ENCODE measurements around the gene CSF2RB. TPM values are rescaled to one million over a fixed set of nuclear protein-coding genes. Genes with fewer than 3 reads are reported as not detected.

CSF2RB gene
- total and polyA plus RNA-seq, 4 donors: 1.3 to 17.6 (median 4.9) TPM

DNA sequence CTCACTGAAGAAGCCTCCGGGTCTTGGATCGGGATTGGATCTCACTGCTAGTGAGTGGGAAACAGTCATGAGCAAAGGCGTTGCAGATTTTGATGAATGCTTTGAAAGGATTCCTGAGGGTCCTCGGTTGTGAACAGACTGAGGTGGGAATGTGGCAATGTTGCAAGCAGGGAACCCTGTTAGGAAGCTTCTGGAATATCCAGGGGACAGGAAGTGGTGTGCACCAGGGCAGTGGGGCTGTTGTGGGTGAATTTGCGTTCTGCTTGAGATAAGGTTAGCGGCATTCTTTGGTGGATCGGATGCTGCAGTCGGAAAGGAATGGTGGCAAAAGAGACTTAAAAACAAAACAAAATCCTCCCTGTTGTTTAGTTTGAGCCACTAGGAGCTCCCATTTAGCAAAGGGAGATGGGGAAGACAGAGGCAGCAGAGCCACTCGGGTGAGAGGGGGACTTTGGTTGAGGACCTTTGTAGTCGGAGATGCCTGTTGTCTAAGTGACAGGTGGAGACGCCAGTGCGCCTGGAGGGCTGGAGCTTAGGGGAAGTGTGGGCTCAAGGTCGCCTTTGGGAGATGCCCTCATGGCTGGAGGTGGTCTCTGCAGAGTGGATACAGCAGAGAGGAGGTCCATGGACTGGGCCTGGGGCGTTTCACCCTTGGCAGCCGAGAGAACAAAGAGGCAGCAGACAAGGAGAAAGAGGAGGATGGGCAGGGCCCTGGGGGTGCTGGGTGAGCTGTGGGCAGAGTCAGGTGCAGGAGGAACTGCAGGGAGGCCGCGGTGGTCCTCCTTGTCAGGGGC, 37.6 kb downstream of the CSF2RB start:
- Histone ChIP-seq H3K27me3 (ENCODE audit: control insufficient read depth in 1 of 2, insufficient read depth in 2 of 2, low read length in 1 of 2) (no peaks in the 10 kb centered on the region), H3K4me1 (ENCODE audit: control insufficient read depth in 1 of 2, insufficient read depth in 2 of 2, low read length in 2 of 2) (no peaks in the 10 kb centered on the region), H3K36me3 (ENCODE audit: control insufficient read depth in 1 of 2, insufficient read depth in 2 of 2, low read length in 1 of 2) (no peaks in the 10 kb centered on the region), H3K9me3 (ENCODE audit: control insufficient read depth, low read length) (no peaks in the 10 kb centered on the region), H3K4me3 (ENCODE audit: low read length in 2 of 2) (no peak overlapping the region), H3K27ac (ENCODE audit: low read depth in 1 of 2, low read length in 2 of 2) (no peak overlapping the region)
- ATAC-seq (ENCODE audit: low FRiP score) (no peak), DNase-seq (no peak)
- WGBS, 2 donors: 73 to 79% methylated on average over 17 of the region's 17 CpGs
- intact Hi-C loops (cut with DNase I): no loop called here

DNA sequence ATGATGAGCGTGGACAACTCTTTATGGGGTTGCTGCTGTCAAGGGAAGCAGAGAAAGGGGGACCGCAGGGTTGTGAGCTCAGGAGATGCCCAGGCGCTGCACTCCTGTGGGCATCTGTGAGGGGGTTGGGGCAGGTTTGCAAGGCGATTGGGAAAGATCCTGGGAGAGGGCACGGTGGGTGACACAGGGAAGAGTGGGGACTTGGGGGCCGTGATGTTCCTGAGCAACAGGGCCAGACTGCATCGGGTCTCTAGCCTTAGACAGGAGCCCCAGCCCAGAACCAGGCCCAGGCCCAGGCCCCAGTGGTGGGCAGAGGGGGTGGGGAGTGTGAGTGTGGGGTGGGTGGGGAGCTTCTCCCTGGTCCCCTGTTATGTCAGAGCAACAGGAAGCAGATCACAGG, 38.3 kb downstream of the CSF2RB start:
- H3K4me3 ChIP-seq (ENCODE audit: low read length in 2 of 2): no peak overlapping the region
- DNase-seq: no peak
- no peaks in the 10 kb centered on the region for H3K9me3 ChIP-seq (ENCODE audit: control insufficient read depth, low read length)
- WGBS, 2 donors: 81 to 92% methylated on average over 7 of the region's 7 CpGs
- no peak overlapping the region for H3K27ac ChIP-seq (ENCODE audit: low read depth in 1 of 2, low read length in 2 of 2)
- ATAC-seq (ENCODE audit: low FRiP score): no peak
- intact Hi-C loops (cut with DNase I): no loop called here
- no peaks in the 10 kb centered on the region for H3K27me3 ChIP-seq (ENCODE audit: control insufficient read depth in 1 of 2, insufficient read depth in 2 of 2, low read length in 1 of 2)
- no peaks in the 10 kb centered on the region for H3K36me3 ChIP-seq (ENCODE audit: control insufficient read depth in 1 of 2, insufficient read depth in 2 of 2, low read length in 1 of 2)
- H3K4me1 ChIP-seq (ENCODE audit: control insufficient read depth in 1 of 2, insufficient read depth in 2 of 2, low read length in 2 of 2): no peaks in the 10 kb centered on the region

DNA sequence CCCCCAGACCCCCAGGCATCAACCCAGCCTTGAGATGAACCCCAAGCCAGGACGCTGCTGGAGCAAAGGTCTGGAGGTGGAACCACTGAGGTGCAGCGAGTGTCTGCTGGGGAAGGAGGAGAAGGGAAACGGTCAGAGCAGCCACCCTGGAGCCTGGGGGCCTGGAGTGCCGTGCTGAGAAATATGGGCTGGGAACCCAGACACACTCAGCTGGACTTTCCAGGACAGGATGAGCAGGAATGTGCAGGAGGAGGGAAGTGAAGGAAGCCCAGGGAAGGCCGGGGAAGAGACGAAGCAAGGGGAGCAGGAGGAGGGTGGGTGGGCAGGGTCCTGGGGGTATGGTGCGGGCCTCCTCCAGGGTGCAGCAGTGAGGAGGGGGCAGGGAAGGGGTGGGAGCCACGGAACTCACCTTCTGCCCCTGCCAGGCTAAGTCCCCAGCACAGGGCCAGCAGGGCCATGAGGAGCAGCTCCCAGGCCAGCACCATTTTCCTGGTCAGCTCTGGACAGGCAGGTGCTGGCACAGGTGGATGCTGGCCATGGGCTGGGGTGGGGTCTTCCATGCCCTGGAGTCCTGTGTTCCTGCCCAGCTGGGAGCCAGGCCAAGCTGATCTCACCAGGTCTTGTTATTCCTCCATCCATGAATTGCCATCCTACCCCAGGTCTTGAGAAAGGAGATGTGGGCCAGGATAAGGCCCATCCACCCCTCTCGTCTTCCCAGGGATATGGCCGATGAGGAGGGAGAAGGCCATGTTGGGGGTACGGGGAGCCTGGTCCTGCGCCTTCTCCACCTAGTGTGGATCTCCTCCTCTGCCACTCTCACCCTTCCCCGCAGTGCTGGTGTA, 40.0 kb downstream of the CSF2RB start:
- DNase-seq: no peak
- Histone ChIP-seq H3K27ac (ENCODE audit: low read depth in 1 of 2, low read length in 2 of 2) (no peak overlapping the region), H3K9me3 (ENCODE audit: control insufficient read depth, low read length) (no peaks in the 10 kb centered on the region), H3K4me3 (ENCODE audit: low read length in 2 of 2) (no peak overlapping the region), H3K4me1 (ENCODE audit: control insufficient read depth in 1 of 2, insufficient read depth in 2 of 2, low read length in 2 of 2) (no peaks in the 10 kb centered on the region), H3K36me3 (ENCODE audit: control insufficient read depth in 1 of 2, insufficient read depth in 2 of 2, low read length in 1 of 2) (no peaks in the 10 kb centered on the region), H3K27me3 (ENCODE audit: control insufficient read depth in 1 of 2, insufficient read depth in 2 of 2, low read length in 1 of 2) (no peaks in the 10 kb centered on the region)
- intact Hi-C loops (cut with DNase I): no loop called here
- ATAC-seq (ENCODE audit: low FRiP score): no peak
- 70 to 75% methylated on average over 11 to 13 of the region's 13 CpGs for WGBS, 2 donors

DNA sequence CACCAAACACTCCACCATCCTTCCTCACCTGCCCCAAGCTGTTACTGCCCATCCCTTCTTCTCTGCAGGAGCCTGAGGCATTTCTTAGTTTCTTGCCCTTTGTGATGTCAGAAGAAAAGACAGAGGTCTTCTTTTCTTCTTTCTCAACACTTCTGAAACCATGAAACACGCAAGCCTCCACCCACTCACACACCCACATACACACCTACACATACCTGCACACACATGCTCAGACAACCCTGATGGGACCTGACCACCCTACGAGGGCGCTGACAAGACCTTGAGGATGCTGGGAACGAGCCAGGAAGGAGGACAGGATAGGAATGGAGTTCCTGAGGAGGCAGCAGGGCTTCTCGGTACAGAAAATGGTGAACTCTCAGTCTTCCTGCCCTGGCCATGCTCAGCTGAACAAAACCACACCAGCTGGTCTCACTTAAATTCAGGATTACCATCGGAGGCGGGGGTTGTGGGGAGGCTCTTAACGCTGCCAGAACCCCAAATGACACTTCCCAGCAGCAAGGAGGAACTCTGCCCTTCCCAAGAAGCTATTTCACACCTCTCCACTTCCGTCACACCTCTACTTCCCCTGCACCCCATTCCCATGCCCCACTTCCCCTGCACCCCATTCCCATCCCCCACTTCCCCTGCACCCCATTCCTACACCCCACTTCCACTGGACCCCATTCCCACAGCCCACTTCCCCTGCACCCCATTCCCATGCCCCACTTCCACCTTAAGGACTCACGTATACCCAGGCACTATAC, 41.0 kb downstream of the CSF2RB start:
- Histone ChIP-seq H3K9me3 (ENCODE audit: control insufficient read depth, low read length) (no peaks in the 10 kb centered on the region), H3K4me1 (ENCODE audit: control insufficient read depth in 1 of 2, insufficient read depth in 2 of 2, low read length in 2 of 2) (no peaks in the 10 kb centered on the region), H3K4me3 (ENCODE audit: low read length in 2 of 2) (no peak overlapping the region), H3K27me3 (ENCODE audit: control insufficient read depth in 1 of 2, insufficient read depth in 2 of 2, low read length in 1 of 2) (no peaks in the 10 kb centered on the region), H3K36me3 (ENCODE audit: control insufficient read depth in 1 of 2, insufficient read depth in 2 of 2, low read length in 1 of 2) (no peaks in the 10 kb centered on the region), H3K27ac (ENCODE audit: low read depth in 1 of 2, low read length in 2 of 2) (no peak overlapping the region)
- 46 to 60% methylated on average over 10 of the region's 10 CpGs for WGBS, 2 donors
- no peak for DNase-seq
- intact Hi-C loops (cut with DNase I): no loop called here
- no peak for ATAC-seq (ENCODE audit: low FRiP score)

DNA sequence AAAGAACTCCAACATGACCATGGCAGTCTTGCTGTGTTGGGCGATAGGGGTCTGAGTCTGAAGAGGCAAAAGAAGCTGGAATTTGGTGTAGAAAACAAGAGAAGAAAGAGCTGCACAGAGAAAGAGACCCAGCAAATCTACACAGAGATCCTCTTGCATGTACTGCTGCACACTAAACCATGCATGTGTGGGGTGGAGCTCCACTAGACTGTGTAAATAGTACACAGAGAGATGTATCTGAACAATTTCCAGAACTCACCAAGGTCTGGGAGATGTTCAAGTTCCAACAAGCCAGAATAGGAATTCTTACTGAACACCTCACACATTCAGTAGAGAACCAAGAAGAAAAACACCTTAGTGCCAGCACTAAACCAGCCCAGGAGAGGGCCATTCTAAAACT, 42.3 kb downstream of the CSF2RB start:
- Histone ChIP-seq H3K9me3 (ENCODE audit: control insufficient read depth, low read length) (no peaks in the 10 kb centered on the region), H3K27me3 (ENCODE audit: control insufficient read depth in 1 of 2, insufficient read depth in 2 of 2, low read length in 1 of 2) (no peaks in the 10 kb centered on the region), H3K4me3 (ENCODE audit: low read length in 2 of 2) (no peak overlapping the region), H3K36me3 (ENCODE audit: control insufficient read depth in 1 of 2, insufficient read depth in 2 of 2, low read length in 1 of 2) (no peaks in the 10 kb centered on the region), H3K27ac (ENCODE audit: low read depth in 1 of 2, low read length in 2 of 2) (no peak overlapping the region), H3K4me1 (ENCODE audit: control insufficient read depth in 1 of 2, insufficient read depth in 2 of 2, low read length in 2 of 2) (no peaks in the 10 kb centered on the region)
- WGBS, 2 donors: 86 to 91% methylated on average over 1 of the region's 1 CpG
- ATAC-seq (ENCODE audit: low FRiP score) (no peak), DNase-seq (no peak)
- intact Hi-C loops (cut with DNase I): no loop called here

DNA sequence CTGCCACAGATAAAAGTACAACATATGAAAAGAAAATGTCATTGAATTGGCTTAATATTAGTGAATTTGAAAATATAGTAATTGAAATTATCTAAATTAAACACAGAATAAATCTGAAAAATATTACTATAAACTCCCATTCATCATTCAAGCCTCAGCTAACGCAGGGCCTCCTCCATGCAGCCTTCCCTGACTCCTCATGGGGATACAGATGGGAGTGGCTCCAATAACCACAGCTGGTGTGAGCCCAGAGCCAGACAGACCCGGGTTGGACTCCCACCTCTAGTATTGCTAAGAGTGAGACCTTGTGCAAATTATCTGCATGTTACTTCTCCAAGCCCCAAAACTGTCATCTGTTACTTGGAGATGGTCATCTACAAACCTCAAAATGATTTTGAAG, 44.9 kb downstream of the CSF2RB start:
- Histone ChIP-seq H3K36me3 (ENCODE audit: control insufficient read depth in 1 of 2, insufficient read depth in 2 of 2, low read length in 1 of 2) (no peaks in the 10 kb centered on the region), H3K27ac (ENCODE audit: low read depth in 1 of 2, low read length in 2 of 2) (no peak overlapping the region), H3K27me3 (ENCODE audit: control insufficient read depth in 1 of 2, insufficient read depth in 2 of 2, low read length in 1 of 2) (no peaks in the 10 kb centered on the region), H3K9me3 (ENCODE audit: control insufficient read depth, low read length) (no peaks in the 10 kb centered on the region), H3K4me1 (ENCODE audit: control insufficient read depth in 1 of 2, insufficient read depth in 2 of 2, low read length in 2 of 2) (no peaks in the 10 kb centered on the region), H3K4me3 (ENCODE audit: low read length in 2 of 2) (no peak overlapping the region)
- ATAC-seq (ENCODE audit: low FRiP score) (no peak), DNase-seq (no peak)
- 63 to 74% methylated on average over 2 of the region's 2 CpGs for WGBS, 2 donors
- intact Hi-C loops (cut with DNase I): no loop called here

DNA sequence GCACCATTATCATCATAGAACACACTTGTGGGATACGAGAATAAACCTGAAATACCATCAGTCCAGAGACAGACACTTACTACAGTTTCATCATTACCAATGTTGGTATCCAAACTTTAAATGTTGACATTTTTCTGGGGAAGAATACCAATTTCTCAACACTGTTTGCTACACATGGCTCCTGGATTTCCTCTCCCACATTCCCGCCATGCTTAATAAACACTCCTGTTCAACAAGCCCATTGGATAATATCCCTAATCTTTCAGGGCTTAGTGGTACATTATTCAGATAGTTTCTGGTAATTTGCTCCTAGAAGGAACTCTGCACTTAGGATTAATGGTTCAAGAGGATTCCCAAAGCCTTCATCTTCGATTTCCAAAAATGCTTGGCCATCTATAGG, 48.2 kb downstream of the CSF2RB start:
- WGBS, 2 donors: 49 to 53% methylated on average over 3 of the region's 3 CpGs
- H3K27ac ChIP-seq (ENCODE audit: low read depth in 1 of 2, low read length in 2 of 2): no peak overlapping the region
- DNase-seq: no peak
- H3K9me3 ChIP-seq (ENCODE audit: control insufficient read depth, low read length): peaks cover 3% of the 10 kb centered on the region
- no peaks in the 10 kb centered on the region for H3K36me3 ChIP-seq (ENCODE audit: control insufficient read depth in 1 of 2, insufficient read depth in 2 of 2, low read length in 1 of 2)
- intact Hi-C loops (cut with DNase I): no loop called here
- ATAC-seq (ENCODE audit: low FRiP score): no peak
- no peaks in the 10 kb centered on the region for H3K27me3 ChIP-seq (ENCODE audit: control insufficient read depth in 1 of 2, insufficient read depth in 2 of 2, low read length in 1 of 2)
- H3K4me1 ChIP-seq (ENCODE audit: control insufficient read depth in 1 of 2, insufficient read depth in 2 of 2, low read length in 2 of 2): no peaks in the 10 kb centered on the region
- H3K4me3 ChIP-seq (ENCODE audit: low read length in 2 of 2): no peak overlapping the region

DNA sequence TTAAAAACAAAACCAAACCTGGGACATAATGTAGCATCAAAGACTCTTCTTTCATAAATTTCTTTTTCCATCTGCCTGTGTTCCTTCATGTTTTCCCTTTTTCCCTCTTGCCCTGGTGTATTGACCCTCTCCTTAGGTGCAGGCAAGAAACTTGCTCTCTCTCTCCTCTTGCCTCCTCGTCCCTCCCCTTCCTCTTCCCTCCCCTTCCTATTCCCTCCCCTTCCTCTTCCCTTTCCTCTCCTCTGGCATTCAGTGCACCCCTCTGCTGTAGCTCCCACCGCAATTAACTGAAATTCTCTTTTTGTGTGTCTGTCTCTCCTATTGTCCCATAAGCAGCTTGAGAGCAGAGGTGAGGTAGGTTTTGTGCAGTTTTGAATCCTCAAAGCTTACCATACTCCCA, 49.9 kb downstream of the CSF2RB start:
- no peak overlapping the region for H3K4me3 ChIP-seq (ENCODE audit: low read length in 2 of 2)
- H3K36me3 ChIP-seq (ENCODE audit: control insufficient read depth in 1 of 2, insufficient read depth in 2 of 2, low read length in 1 of 2): no peaks in the 10 kb centered on the region
- ATAC-seq (ENCODE audit: low FRiP score) (no peak), DNase-seq (no peak)
- intact Hi-C loops (cut with DNase I): no loop called here
- H3K27ac ChIP-seq (ENCODE audit: low read depth in 1 of 2, low read length in 2 of 2): no peak overlapping the region
- WGBS, 2 donors: 68 to 70% methylated on average over 2 of the region's 2 CpGs
- no peaks in the 10 kb centered on the region for H3K4me1 ChIP-seq (ENCODE audit: control insufficient read depth in 1 of 2, insufficient read depth in 2 of 2, low read length in 2 of 2)
- peaks cover 3% of the 10 kb centered on the region for H3K9me3 ChIP-seq (ENCODE audit: control insufficient read depth, low read length)
- no peaks in the 10 kb centered on the region for H3K27me3 ChIP-seq (ENCODE audit: control insufficient read depth in 1 of 2, insufficient read depth in 2 of 2, low read length in 1 of 2)
